DND-41 (cell line): Measurements from ENCODE around the gene CACNA1I.

ENCODE experiments used
- CTCF ChIP-seq: IDR thresholded peaks from 2 replicates; pipeline ENCODE4 v1.5.1; 2012; ENCODE audit warnings: borderline replicate concordance, low read length, moderate library complexity, mild to moderate bottlenecking; ENCODE audit not compliant: poor library complexity, severe bottlenecking; ENCODE audit errors: extremely low read depth
- EZH2 ChIP-seq: IDR thresholded peaks from 3 replicates; pipeline ENCODE4 v1.6.1; 2012; ENCODE audit warnings: borderline replicate concordance, low read depth, mild to moderate bottlenecking, moderate library complexity, low read length, inconsistent platforms; ENCODE audit not compliant: severe bottlenecking

GRCh38 chr22:39628563-39629080 lies 58.1 kb downstream of the CACNA1I start:
- no peak for TF ChIP-seq CTCF
- no peak for TF ChIP-seq EZH2
